ENCODE results near the gene PAQR7. TPM values are rescaled to one million over a fixed set of nuclear protein-coding genes. Genes with fewer than 3 reads are reported as not detected.

The PAQR7 gene
- polyA plus RNA-seq, 5 donors: 13.8 to 21.2 (median 19.3) TPM

- DNase-seq: no peak
Measured at GRCh38 chr1:25875856-25876692, 566 bp upstream of the PAQR7 start.

DNA sequence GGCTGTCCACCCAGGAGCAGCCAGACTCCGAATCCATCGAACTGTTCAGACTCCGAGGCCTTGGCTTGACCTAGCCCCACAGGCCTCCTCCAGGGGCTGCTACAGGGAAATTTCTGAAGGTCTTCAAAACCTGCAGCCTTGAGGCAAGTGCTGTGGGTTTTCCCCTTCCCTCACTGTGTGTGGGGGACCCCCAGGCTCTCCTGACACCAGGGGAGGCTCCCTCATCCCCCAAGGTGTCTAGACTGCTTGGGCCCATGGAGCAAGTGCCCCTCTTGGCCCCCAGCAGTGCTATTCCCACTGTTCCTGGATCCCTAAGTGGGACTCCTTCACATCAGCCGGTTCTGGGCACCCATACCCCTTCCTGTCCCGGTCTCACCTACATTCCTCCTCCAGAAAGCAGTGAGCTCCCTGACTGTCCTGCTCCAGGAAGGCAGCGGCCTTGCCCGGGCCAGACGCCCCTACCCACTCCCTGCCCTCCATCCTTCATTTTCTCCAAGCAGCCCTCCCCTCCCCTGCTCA is 814 bp downstream of the PAQR7 start:
- no peak for DNase-seq

DNA sequence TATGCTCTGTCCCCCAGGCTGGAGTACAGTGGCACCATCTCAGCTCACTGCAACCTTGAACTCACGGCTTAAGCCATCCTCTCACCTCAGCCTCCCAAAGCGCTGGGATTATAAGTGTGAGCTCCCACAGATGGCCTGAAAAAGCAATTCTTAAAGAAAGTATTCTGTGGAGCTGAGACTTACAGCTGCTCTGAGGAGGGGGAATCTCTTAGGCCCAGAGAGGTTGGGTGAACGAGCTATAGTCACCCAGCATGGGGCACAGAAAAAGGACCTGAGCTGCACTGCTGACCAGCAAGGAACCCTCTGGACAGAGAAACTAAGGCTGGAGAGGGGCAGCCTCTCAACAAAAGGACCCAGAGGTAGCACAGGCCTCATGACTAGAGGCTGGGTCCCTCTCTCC is 1.3 kb downstream of the PAQR7 start:
- DNase-seq: no peak

- no peak for DNase-seq
Measured at GRCh38 chr1:25873120-25873519, 2.4 kb downstream of the PAQR7 start.

GRCh38 chr1:25872713-25873112 is 2.8 kb downstream of the PAQR7 start:
- no peak for DNase-seq

- no peak for DNase-seq
Measured at GRCh38 chr1:25871704-25872494, 3.6 kb downstream of the PAQR7 start.

- no peak for DNase-seq
Measured at GRCh38 chr1:25871086-25871703, 4.3 kb downstream of the PAQR7 start.

DNA sequence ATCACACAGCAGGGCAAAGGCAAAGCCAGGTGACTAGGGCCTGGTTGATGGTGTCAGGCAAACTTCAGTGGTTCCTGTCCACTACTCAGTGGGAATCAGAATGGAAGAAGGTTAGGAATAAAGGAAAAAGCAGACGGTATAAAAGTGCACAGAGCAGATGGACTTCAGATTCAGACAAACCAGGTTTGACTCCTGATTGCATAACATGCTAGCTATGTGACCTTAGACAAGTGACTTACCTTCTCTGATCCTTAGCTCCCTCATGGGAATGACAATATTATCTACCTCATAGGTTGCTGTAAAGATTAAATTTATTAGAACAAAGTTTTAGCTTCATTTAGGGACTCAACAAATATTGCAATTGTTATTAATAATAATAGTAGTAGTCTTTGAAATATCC is 4.9 kb downstream of the PAQR7 start:
- DNase-seq: no peak

DNA sequence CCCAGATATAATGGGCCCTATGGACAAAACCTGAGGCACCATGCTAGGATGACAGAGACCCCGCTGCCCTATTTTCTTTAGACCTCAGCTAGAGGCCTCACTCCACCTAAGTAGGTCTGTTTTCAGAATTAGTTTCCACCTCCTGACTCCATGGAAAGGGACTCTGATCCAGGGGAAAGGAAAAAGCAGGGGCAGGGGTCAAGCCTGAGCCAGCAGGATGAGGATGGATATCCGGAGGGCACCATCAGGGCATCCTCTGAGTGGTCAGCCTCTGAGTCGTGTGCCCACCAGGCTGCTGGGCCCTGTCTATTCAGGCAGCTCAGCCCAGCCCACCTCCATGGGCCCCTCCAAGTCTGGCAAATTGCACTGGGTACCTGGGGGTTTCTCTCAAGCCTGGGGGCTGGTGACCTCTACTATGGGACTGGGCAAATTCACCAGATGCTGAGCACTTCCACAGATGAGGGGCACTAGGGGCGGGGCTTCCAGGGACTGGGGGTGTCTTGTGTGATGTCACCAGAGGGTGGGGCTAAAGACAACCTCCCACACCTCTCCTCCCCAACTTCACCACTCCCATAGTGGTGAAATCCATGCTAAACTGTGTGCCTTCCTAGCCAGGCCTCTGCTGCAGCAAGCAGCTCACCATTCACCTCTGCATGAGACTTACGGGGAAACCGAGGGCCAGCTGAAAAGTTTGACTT is 5.5 kb downstream of the PAQR7 start:
- no peak for DNase-seq

DNA sequence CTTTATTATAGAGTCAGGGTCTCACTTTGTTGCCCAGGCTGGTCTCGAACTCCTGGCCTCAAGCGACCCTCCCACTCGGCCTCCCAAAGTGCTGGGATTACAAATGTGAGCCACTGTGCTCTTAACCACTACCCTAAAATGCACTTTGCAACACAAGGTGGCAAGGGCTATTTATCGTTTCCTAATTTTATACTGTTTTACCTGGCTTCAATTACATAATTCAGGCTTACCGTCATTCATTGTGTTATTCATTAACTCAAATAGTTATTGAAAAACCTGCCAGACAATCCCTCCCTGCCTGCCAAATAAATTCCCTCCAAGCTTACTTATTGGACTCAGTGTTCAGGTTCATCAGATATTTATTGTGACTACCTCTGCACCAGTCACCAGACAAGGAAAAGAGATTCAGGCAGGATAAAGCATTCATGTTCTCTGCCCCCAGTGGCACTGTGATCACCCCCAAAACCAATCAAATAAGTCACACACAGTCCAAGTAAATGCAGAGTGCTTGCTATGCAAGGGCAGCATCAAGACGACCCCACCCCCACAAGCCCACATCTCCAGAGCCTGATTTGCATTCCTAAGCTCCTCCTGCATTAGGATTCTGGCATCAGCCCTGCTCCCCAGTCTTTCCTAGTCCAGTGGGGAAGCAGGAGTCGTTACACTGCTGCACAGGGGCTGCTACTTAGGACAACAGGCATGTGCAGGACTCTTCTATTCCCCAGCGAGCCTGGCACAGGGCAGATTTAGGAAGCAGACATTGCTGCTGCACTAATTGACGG is 8.1 kb downstream of the PAQR7 start:
- DNase-seq: no peak

- DNase-seq: no peak
Measured at GRCh38 chr1:25866288-25866687, 9.2 kb downstream of the PAQR7 start.

GRCh38 chr1:25864434-25864833 is 11.1 kb downstream of the PAQR7 start:
- no peak for DNase-seq

GRCh38 chr1:25863486-25864262 is 11.8 kb downstream of the PAQR7 start:
- DNase-seq: no peak

DNA sequence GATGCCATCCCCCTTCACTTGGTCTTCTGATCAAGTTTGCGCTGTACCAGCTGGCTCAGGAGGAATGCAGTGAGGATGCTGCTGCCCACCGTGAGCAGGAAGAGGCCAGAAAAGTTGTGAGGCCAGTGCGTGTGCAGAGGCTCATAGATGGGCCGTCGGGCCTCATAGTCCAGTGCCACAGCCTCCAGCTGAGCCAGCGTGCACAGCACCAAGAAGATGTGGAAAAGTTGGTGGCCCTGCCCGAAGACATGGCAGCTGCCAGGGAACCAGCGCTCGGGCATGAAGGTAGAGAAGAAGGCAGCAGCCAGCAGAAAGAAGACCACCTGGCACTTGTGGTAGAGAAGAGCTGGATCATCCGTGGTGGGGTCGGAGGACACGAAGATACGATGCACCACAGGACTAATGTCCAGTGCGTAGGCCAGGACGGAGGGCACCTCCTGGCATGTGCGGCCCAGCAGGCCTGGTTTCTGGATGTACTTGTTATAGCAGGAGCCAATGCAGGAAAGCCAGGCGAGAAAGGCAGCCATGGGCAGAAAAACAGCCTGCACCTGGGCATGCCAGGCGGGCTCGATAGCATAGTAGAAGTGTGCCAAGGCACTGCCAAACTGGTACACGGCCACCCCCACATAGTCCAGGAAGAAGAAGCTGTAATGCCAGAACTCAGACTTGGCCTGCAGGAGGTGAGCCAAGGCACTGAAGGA is 12.6 kb downstream of the PAQR7 start:
- DNase-seq: no peak

GRCh38 chr1:25861316-25862286 is 13.9 kb downstream of the PAQR7 start:
- no peak for DNase-seq

GRCh38 chr1:25858906-25859789 is 16.4 kb downstream of the PAQR7 start, which contains the start of gene AUNIP:
TSS of gene AUNIP (minus strand) at chr1:25859457. CDS start at chr1:25859357, 100 bp downstream.
- DNase-seq: peak; percentile 84 to 85

DNA sequence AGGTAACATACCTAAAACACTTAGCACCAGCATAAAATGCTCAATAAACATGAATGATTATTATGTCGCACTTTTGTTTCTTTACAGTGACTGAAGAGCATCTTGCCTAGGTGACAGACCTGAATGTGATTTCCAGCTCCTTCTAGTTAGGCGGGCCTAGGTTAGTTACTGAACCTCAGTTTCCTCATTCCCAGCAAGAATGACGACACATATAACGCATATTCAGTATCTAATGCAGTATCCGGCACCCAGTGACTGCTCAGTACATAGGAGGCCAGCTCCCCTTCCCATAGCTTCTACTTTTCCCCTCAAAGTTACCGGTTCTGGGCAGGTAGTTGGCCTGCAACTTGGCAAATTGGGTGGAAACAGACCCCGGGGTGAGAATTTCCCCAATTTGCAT is 17.0 kb downstream of the PAQR7 start:
- no peak for DNase-seq
